ENCODE measurements around the gene ZNF429. TPM values are rescaled to one million over a fixed set of nuclear protein-coding genes. Genes with fewer than 3 reads are reported as not detected.

Gene ZNF429
- total RNA-seq, 2 experiments from 2014 or later: 11.8 to 14.7 TPM

DNA sequence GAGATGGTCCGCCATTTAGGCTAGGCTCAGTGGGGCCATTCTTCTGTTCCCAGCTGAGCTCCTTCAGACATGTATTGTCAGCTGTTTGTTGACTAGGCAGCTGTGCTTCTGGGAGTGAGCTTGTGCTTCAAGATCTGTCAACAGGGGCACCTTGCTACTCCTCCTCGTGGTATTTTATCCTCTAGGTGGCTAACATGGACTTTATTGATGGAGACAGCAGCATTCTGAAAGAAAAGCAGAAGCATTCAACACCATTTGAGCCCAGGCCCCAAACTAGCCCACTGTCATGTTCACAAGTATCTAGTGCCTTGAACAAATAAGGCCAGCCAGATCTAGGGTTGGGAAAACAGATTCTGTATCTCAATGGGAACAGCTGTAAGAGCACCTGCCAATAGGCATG, 65.9 kb downstream of the ZNF429 start:
- H3K4me3 Mint-ChIP-seq: no peak overlapping the region
- DNase-seq (no peak), ATAC-seq (no peak)
- TF ChIP-seq, protein P1, sequence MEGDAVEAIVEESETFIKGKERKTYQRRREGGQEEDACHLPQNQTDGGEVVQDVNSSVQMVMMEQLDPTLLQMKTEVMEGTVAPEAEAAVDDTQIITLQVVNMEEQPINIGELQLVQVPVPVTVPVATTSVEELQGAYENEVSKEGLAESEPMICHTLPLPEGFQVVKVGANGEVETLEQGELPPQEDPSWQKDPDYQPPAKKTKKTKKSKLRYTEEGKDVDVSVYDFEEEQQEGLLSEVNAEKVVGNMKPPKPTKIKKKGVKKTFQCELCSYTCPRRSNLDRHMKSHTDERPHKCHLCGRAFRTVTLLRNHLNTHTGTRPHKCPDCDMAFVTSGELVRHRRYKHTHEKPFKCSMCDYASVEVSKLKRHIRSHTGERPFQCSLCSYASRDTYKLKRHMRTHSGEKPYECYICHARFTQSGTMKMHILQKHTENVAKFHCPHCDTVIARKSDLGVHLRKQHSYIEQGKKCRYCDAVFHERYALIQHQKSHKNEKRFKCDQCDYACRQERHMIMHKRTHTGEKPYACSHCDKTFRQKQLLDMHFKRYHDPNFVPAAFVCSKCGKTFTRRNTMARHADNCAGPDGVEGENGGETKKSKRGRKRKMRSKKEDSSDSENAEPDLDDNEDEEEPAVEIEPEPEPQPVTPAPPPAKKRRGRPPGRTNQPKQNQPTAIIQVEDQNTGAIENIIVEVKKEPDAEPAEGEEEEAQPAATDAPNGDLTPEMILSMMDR (IDR thresholded peaks at IDR 0.05): no peak
- POLR2A ChIA-PET: no interaction called here
- peaks cover 2% of the 10 kb centered on the region for H3K9me3 Mint-ChIP-seq
- H3K27me3 Mint-ChIP-seq: no peaks in the 10 kb centered on the region
- CTCF ChIA-PET: interaction anchor here (0.6 kb wide), 1 partner anchor 11 kb away, joined by 3 read pairs; no protein-coding TSS in a partner anchor
- H3K27ac Mint-ChIP-seq: no peak overlapping the region
- H3K36me3 Mint-ChIP-seq (ENCODE audit: low read depth): peaks cover 9% of the 10 kb centered on the region
- intact Hi-C loops (cut with micrococcal nuclease): no loop called here
- H3K4me1 Mint-ChIP-seq (ENCODE audit: low read depth): peaks cover 22% of the 10 kb centered on the region

DNA sequence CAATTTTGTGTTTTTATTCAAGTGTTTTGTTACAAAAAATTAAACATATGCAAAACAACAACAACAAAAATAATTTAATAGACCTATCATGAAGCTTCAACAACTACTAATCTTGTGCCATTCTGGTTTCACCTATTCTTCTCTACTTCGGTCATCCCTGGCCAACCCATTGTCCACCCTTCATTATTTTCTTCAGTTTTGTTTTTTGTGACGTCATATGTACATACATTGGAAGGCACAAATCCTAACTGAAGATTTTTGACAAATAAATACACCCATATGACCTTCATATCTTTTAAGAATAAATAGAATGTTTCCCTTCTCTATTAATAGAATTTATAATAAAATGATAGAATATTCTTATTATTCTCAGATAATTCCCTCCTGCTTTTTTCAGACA, 69.2 kb downstream of the ZNF429 start:
- ChIA-PET CTCF (interaction anchor here (1.0 kb wide), 1 partner anchor 91 kb away, joined by 4 read pairs; no protein-coding TSS in a partner anchor), POLR2A (no interaction called here)
- intact Hi-C loops (cut with micrococcal nuclease): no loop called here
- Mint-ChIP-seq H3K27ac (no peak overlapping the region), H3K4me3 (no peak overlapping the region), H3K27me3 (no peaks in the 10 kb centered on the region), H3K36me3 (ENCODE audit: low read depth) (no peaks in the 10 kb centered on the region), H3K9me3 (peaks cover 2% of the 10 kb centered on the region), H3K4me1 (ENCODE audit: low read depth) (peaks cover 18% of the 10 kb centered on the region)
- no peak for DNase-seq
- TF ChIP-seq, protein P1 (IDR thresholded peaks at IDR 0.05): no peak
- ATAC-seq: no peak

DNA sequence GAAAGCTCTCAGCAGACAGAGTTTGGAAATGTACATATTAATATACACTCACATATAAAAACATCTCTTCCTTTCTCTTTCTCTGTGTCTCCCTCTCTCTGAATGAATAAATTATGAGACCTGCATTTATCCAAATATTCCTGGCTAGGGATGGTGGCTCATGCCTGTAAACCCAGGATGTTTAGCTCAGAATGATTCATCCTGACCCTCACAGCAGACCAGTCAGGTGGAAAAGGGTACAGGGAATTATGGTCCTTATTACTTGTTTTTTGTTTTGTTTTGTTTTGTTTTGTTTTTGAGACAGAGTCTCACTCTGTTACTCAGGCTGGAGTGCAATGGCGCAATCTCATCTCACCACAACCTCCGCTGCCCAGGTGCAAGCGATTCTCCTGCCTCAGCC, 71.1 kb downstream of the ZNF429 start:
- ChIA-PET CTCF (no interaction called here), POLR2A (interaction anchor here (1.4 kb wide), 1 partner anchor 13 kb away, joined by 3 read pairs; no protein-coding TSS in a partner anchor)
- H3K9me3 Mint-ChIP-seq: peaks cover 6% of the 10 kb centered on the region
- DNase-seq (no peak), ATAC-seq (no peak)
- intact Hi-C loops (cut with micrococcal nuclease): no loop called here
- no peaks in the 10 kb centered on the region for H3K27me3 Mint-ChIP-seq
- H3K36me3 Mint-ChIP-seq (ENCODE audit: low read depth): no peaks in the 10 kb centered on the region
- TF ChIP-seq, protein P1 (IDR thresholded peaks at IDR 0.05): no peak
- H3K4me1 Mint-ChIP-seq (ENCODE audit: low read depth): peaks cover 30% of the 10 kb centered on the region
- no peak overlapping the region for H3K27ac Mint-ChIP-seq
- H3K4me3 Mint-ChIP-seq: no peak overlapping the region

DNA sequence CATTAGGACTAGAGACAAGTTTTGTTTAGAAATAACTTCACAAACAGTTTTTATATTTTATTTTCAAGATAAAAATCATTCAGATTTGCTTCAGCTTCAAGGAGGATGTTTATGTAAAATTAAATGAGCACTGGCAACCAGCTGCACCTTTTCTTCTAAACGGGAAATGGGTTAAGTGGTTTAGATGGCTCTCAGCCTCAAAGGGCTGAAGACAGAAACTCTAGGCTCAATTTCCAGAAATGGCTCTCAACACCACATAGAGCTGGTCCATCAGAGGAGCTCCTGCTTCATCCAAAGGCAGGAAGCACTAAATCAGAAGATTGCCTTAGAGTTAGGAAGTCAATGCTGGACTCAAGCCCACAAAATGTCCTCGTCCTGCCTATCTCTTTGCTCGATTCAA, 74.7 kb downstream of the ZNF429 start:
- TF ChIP-seq, protein P1 (IDR thresholded peaks at IDR 0.05): no peak
- Mint-ChIP-seq H3K27ac (peak overlapping the region; percentile 67), H3K27me3 (peaks cover 1% of the 10 kb centered on the region), H3K4me3 (no peak overlapping the region), H3K36me3 (ENCODE audit: low read depth) (no peaks in the 10 kb centered on the region), H3K9me3 (peaks cover 8% of the 10 kb centered on the region), H3K4me1 (ENCODE audit: low read depth) (peaks cover 33% of the 10 kb centered on the region)
- DNase-seq: no peak
- POLR2A ChIA-PET: interaction anchor here (1.3 kb wide), 2 partner anchors 11 to 74 kb away, joined by 3 to 4 read pairs; partner anchors contain the start of gene ZNF429
- CTCF ChIA-PET: interaction anchor here (0.8 to 1.6 kb wide), 3 partner anchors 11 to 96 kb away, joined by 4 to 6 read pairs (median 5); partner anchors contain the start of gene ZNF429
- intact Hi-C loops (cut with micrococcal nuclease): no loop called here
- ATAC-seq: no peak

DNA sequence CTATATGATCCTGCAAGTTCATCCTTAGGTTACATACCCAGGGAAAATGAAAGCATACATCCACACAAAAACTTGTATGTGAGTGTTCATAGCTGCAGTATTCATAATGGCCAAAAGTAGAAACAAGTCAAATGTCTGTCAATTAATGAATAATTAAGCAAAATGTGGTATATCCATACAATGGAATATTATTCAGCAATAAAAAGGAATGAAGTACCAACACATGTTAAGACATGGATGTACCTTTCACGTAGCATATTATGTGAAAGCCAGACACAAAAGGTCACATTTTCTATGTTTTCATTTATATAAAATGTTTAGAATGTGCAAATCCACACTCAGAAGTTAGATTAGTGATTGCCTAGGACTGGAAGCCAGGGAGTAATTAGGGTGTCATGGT, 75.4 kb downstream of the ZNF429 start:
- intact Hi-C loops (cut with micrococcal nuclease): no loop called here
- DNase-seq: no peak
- Mint-ChIP-seq H3K4me1 (ENCODE audit: low read depth) (peaks cover 37% of the 10 kb centered on the region), H3K27ac (peak overlapping the region; percentile 67), H3K36me3 (ENCODE audit: low read depth) (no peaks in the 10 kb centered on the region), H3K9me3 (peaks cover 8% of the 10 kb centered on the region), H3K4me3 (no peak overlapping the region), H3K27me3 (peaks cover 1% of the 10 kb centered on the region)
- POLR2A ChIA-PET: no interaction called here
- CTCF ChIA-PET: interaction anchor here (0.8 to 1.1 kb wide), 2 partner anchors 20 to 76 kb away, joined by 4 read pairs; partner anchors contain the start of gene ZNF429
- TF ChIP-seq, protein P1 (IDR thresholded peaks at IDR 0.05): no peak
- ATAC-seq: no peak

Data from activated CD8-positive, alpha-beta T cell treated with anti-CD3 and anti-CD28 coated beads for 36 hours (primary cell).